Measurements from ENCODE around the gene FBXO22.

DNA sequence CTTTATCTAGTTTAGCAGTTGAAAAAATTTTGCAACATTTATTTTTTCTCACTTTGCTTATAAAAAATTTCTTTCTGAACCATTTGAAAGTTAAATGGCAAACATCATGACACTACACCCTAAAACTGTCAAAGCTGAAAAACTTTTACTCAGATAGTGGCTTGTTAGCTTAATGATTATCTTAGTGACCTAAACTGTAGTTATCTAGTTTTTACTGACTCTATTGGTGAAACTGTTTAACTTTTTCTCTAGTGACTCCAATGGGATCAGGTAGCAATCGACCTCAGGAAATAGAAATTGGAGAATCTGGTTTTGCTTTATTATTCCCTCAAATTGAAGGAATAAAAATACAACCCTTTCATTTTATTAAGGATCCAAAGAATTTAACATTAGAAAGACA, 13.3 kb downstream of the FBXO22 start:
- TF ChIP-seq, protein P1, sequence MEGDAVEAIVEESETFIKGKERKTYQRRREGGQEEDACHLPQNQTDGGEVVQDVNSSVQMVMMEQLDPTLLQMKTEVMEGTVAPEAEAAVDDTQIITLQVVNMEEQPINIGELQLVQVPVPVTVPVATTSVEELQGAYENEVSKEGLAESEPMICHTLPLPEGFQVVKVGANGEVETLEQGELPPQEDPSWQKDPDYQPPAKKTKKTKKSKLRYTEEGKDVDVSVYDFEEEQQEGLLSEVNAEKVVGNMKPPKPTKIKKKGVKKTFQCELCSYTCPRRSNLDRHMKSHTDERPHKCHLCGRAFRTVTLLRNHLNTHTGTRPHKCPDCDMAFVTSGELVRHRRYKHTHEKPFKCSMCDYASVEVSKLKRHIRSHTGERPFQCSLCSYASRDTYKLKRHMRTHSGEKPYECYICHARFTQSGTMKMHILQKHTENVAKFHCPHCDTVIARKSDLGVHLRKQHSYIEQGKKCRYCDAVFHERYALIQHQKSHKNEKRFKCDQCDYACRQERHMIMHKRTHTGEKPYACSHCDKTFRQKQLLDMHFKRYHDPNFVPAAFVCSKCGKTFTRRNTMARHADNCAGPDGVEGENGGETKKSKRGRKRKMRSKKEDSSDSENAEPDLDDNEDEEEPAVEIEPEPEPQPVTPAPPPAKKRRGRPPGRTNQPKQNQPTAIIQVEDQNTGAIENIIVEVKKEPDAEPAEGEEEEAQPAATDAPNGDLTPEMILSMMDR (IDR thresholded peaks at IDR 0.05): no peak
- no peak for TF ChIP-seq POLR2A (IDR thresholded peaks at IDR 0.05)
- no peak for TF ChIP-seq EP300 (IDR thresholded peaks at IDR 0.05)

Data from ovary (tissue), 3 donors.